ENCODE results near the gene DNAJC3.

DNAJC3 gene

DNA sequence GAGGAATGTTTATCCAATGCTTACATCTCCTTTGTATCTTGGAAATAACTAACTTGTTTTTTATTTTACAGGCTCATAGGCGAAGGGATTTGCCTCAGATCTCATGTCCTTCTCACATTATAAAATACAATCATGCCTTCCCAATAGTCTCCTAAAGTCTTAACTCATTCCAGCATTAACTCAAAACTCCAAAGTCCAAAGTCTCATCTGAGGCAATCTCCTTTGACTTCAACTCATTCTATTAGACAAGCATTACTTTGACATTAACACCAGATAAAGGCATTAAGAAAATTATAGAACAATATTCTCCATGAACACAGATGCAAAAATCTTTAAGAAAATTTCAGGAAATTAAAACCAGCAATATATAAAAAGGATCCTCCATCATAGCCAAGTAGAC lies 137.6 kb downstream of the DNAJC3 start:
- H3K36me3 ChIP-seq (ENCODE audit: control insufficient read depth, insufficient read depth, low read length) = no peaks in the 10 kb centered on the region

DNA sequence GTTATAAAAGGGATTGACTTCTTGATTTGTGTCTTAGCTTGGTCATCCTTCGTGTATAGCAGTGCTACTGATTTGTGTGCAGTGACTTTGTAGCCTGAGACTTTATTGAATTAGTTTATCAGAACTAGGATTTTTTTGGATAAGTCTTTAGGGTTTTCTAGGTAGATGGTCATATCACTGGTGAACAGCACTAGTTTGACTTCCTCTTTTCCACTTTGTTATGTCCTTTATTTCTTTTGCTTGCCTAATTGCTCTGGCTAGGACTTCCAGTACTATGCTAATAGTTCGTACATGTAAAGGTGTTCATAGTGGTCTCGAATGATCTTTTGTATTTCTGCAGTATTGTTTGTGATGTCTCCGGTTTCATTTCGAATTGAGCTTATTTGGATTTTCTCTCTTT lies 145.4 kb downstream of the DNAJC3 start:
- no CpG with 5 or more reads among the region's 5 CpGs for WGBS (ENCODE audit: insufficient coverage, insufficient read length)
- Histone ChIP-seq H3K4me3 (ENCODE audit: low read length) (no peak overlapping the region), H3K9me3 (ENCODE audit: control insufficient read depth, insufficient read depth, low read length) (no peaks in the 10 kb centered on the region), H3K27me3 (ENCODE audit: control insufficient read depth, insufficient read depth, low read length) (no peaks in the 10 kb centered on the region), H3K27ac (ENCODE audit: low read length) (no peak overlapping the region), H3K36me3 (ENCODE audit: control insufficient read depth, insufficient read depth, low read length) (no peaks in the 10 kb centered on the region), H3K4me1 (ENCODE audit: control insufficient read depth, insufficient read depth, low read length) (no peaks in the 10 kb centered on the region)
- no peak for DNase-seq (ENCODE audit: low read depth, low spot score)

More for the DNA sequence above, 137.6 kb downstream of the DNAJC3 start:
- Histone ChIP-seq H3K4me3 (ENCODE audit: low read length) (no peak overlapping the region), H3K27me3 (ENCODE audit: control insufficient read depth, insufficient read depth, low read length) (no peaks in the 10 kb centered on the region), H3K27ac (ENCODE audit: low read length) (no peak overlapping the region), H3K4me1 (ENCODE audit: control insufficient read depth, insufficient read depth, low read length) (0 out of 2 replicates have a peak, but pooled peaks cover under 1% of the 10 kb centered on the region), H3K9me3 (ENCODE audit: control insufficient read depth, insufficient read depth, low read length) (no peaks in the 10 kb centered on the region)
- DNase-seq (ENCODE audit: low read depth, low spot score) = no peak
- no CpG with 5 or more reads among the region's 1 CpG for WGBS (ENCODE audit: insufficient coverage, insufficient read length)

GRCh38 chr13:95833126-95833525 lies 156.2 kb downstream of the DNAJC3 start:
- Histone ChIP-seq H3K36me3 (ENCODE audit: control insufficient read depth, insufficient read depth, low read length) (no peaks in the 10 kb centered on the region), H3K4me1 (ENCODE audit: control insufficient read depth, insufficient read depth, low read length) (no peaks in the 10 kb centered on the region), H3K27ac (ENCODE audit: low read length) (no peak overlapping the region), H3K27me3 (ENCODE audit: control insufficient read depth, insufficient read depth, low read length) (no peaks in the 10 kb centered on the region), H3K9me3 (ENCODE audit: control insufficient read depth, insufficient read depth, low read length) (no peaks in the 10 kb centered on the region), H3K4me3 (ENCODE audit: low read length) (no peak overlapping the region)
- no peak for DNase-seq (ENCODE audit: low read depth, low spot score)
- no CpG with 5 or more reads among the region's 1 CpG for WGBS (ENCODE audit: insufficient coverage, insufficient read length)

DNA sequence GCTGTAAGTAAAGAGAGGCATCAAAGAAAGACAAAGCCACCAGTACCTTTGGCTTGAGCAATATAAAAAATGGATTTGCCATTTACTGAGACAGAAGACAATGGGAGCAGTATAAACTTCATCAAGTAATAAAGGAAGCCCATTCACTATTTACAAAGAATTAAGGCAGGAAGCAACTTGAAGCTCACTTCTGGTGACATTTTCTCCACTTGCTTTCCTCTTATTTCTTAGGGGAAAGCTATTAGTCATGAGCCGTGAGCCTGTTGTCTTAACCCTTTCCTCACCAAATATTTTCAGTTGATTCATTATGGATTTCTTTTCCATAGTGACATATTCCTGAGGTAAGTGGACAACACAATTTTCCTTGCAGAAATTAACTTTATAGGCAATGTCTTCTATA lies 156.8 kb downstream of the DNAJC3 start:
- no peak overlapping the region for H3K27ac ChIP-seq (ENCODE audit: low read length)
- no CpG with 5 or more reads among the region's 1 CpG for WGBS (ENCODE audit: insufficient coverage, insufficient read length)
- no peak for DNase-seq (ENCODE audit: low read depth, low spot score)

GRCh38 chr13:95834134-95834765 lies 157.3 kb downstream of the DNAJC3 start:
- peak; percentile 33 for DNase-seq (ENCODE audit: low read depth, low spot score)
- Histone ChIP-seq H3K27me3 (ENCODE audit: control insufficient read depth, insufficient read depth, low read length) (no peaks in the 10 kb centered on the region), H3K4me1 (ENCODE audit: control insufficient read depth, insufficient read depth, low read length) (no peaks in the 10 kb centered on the region), H3K9me3 (ENCODE audit: control insufficient read depth, insufficient read depth, low read length) (no peaks in the 10 kb centered on the region), H3K27ac (ENCODE audit: low read length) (no peak overlapping the region), H3K4me3 (ENCODE audit: low read length) (no peak overlapping the region), H3K36me3 (ENCODE audit: control insufficient read depth, insufficient read depth, low read length) (no peaks in the 10 kb centered on the region)
- no CpG with 5 or more reads among the region's 3 CpGs for WGBS (ENCODE audit: insufficient coverage, insufficient read length)

More for the DNA sequence above, 156.8 kb downstream of the DNAJC3 start:
- Histone ChIP-seq H3K4me1 (ENCODE audit: control insufficient read depth, insufficient read depth, low read length) (no peaks in the 10 kb centered on the region), H3K36me3 (ENCODE audit: control insufficient read depth, insufficient read depth, low read length) (no peaks in the 10 kb centered on the region), H3K27me3 (ENCODE audit: control insufficient read depth, insufficient read depth, low read length) (no peaks in the 10 kb centered on the region), H3K4me3 (ENCODE audit: low read length) (no peak overlapping the region), H3K9me3 (ENCODE audit: control insufficient read depth, insufficient read depth, low read length) (no peaks in the 10 kb centered on the region)

DNA sequence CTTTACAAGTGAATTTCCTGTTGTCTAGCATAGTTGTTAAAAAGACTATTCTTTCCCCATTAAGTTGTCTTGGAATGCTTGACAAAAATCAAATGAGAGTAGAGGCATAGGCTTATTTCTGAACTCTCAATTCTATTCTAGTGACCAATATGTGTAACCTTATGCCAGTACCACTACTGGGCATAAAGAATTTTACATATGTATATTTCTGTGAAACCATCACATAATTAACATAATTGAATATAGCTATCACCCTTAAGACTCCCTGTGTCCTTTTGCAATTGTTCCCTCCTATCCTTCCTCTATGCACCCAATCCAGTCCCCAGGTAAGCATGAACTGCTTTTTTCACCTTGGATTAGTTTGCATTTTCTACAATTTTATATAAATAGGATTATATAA lies 165.0 kb downstream of the DNAJC3 start:
- no peaks in the 10 kb centered on the region for H3K9me3 ChIP-seq (ENCODE audit: control insufficient read depth, insufficient read depth, low read length)
- no peak overlapping the region for H3K27ac ChIP-seq (ENCODE audit: low read length)
- H3K27me3 ChIP-seq (ENCODE audit: control insufficient read depth, insufficient read depth, low read length) = no peaks in the 10 kb centered on the region
- no peaks in the 10 kb centered on the region for H3K4me1 ChIP-seq (ENCODE audit: control insufficient read depth, insufficient read depth, low read length)
- H3K36me3 ChIP-seq (ENCODE audit: control insufficient read depth, insufficient read depth, low read length) = no peaks in the 10 kb centered on the region
- DNase-seq (ENCODE audit: low read depth, low spot score) = no peak
- H3K4me3 ChIP-seq (ENCODE audit: low read length) = no peak overlapping the region

DNA sequence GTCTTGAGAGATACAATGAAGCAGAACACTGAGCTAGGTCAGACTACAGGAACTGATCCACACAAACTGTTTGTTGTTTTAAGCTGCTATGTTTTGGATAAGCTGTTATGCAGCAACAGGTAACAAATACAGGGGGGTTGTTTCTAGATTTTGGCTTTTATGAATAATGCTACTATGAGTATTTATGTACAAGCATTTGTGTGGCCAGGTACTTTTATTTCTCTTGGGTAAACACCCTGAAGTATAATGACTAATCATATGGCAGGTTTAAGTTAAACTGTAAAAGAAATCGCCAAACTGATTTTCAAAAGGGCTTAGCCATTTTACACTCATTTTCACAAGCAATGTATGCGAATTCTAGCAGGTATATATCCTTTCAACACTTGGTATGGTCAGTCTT lies 166.0 kb downstream of the DNAJC3 start:
- DNase-seq (ENCODE audit: low read depth, low spot score) = no peak

More for the DNA sequence above, 166.0 kb downstream of the DNAJC3 start:
- H3K36me3 ChIP-seq (ENCODE audit: control insufficient read depth, insufficient read depth, low read length) = no peaks in the 10 kb centered on the region
- H3K9me3 ChIP-seq (ENCODE audit: control insufficient read depth, insufficient read depth, low read length) = no peaks in the 10 kb centered on the region
- H3K4me1 ChIP-seq (ENCODE audit: control insufficient read depth, insufficient read depth, low read length) = no peaks in the 10 kb centered on the region
- H3K4me3 ChIP-seq (ENCODE audit: low read length) = no peak overlapping the region
- no peak overlapping the region for H3K27ac ChIP-seq (ENCODE audit: low read length)
- no CpG with 5 or more reads among the region's 2 CpGs for WGBS (ENCODE audit: insufficient coverage, insufficient read length)
- no peaks in the 10 kb centered on the region for H3K27me3 ChIP-seq (ENCODE audit: control insufficient read depth, insufficient read depth, low read length)

Data from iPS DF 6.9 (cell line).